Metanephros (tissue), 1 donor: ENCODE data around the gene RGL4. TPM values are rescaled to one million over a fixed set of nuclear protein-coding genes. Genes with fewer than 3 reads are reported as not detected.

ENCODE experiments used
- total RNA-seq: library from RNA; depleted of rRNA; stranded (reverse); fragments of >200 nt; gene quantifications from one replicate; pipeline ENCODE4 v1.2.3, GENCODE V29; 2014

The RGL4 gene
- 3.2 TPM for total RNA-seq

GRCh38 chr22:23690713-23691112 lies at the start of gene RGL4:
TSS of gene RGL4 (plus strand) at chr22:23691013. CDS start at chr22:23692031, 1,018 bp downstream.

Other genes starting within 250 kb of the RGL4 start
- 3.7 TPM for gene IGLL1, start 110.7 kb upstream of the RGL4 start, total RNA-seq
- gene DRICH1, start 58.7 kb upstream of the RGL4 start, total RNA-seq: 1.2 TPM
- 9.0 TPM for gene ZNF70, start 60.1 kb downstream of the RGL4 start, total RNA-seq
- 0.99 TPM for gene VPREB3, start 63.4 kb downstream of the RGL4 start, total RNA-seq
- gene C22orf15, start 72.0 kb downstream of the RGL4 start, total RNA-seq: 1.1 TPM
- 78.8 TPM for gene CHCHD10, start 77.0 kb downstream of the RGL4 start, total RNA-seq
- gene MMP11, start 81.8 kb downstream of the RGL4 start, total RNA-seq: 36.6 TPM
- 62.9 TPM for gene SMARCB1, start 96.0 kb downstream of the RGL4 start, total RNA-seq
- gene DERL3, start 148.0 kb downstream of the RGL4 start, total RNA-seq: 2.9 TPM
- gene SLC2A11, start 166.9 kb downstream of the RGL4 start, total RNA-seq: 41.9 TPM
- gene MIF, start 203.4 kb downstream of the RGL4 start, total RNA-seq: 356 TPM